ENCODE data around the gene TMTC2. TPM values are rescaled to one million over a fixed set of nuclear protein-coding genes. Genes with fewer than 3 reads are reported as not detected.
"Not testable (repeated sequence)": the region's sequence is repeated elsewhere in the genome, so short reads cannot be mapped to it uniquely, and the experiment has no call there.

TMTC2 gene
- total RNA-seq, 1 donor from 2014 or later: 3.4 TPM

DNA sequence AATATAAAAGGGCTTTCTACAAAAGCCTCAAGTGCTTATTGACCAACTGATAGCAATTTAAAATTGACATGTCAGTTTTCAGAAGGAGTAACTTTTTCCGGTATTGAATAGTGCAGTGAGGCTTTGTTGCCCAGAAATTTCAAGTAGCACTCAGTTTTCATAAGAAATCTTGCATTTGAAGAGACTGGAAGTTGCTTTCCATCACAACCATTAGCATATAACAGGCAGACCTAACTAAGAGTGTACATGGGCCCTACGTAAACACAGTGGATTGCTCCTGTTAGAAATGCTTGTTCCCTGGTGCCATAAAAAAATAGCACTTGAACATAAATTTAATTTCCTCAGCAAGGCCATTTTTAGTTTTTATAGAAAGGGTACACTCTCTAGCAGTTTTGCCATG is 117.9 kb downstream of the TMTC2 start:
- DNase-seq: no peak
- Histone ChIP-seq H3K36me3 (no peaks in the 10 kb centered on the region), H3K4me3 (no peak overlapping the region), H3K27ac (replicated peaks) (no peak overlapping the region), H3K27me3 (ENCODE audit: low read depth) (no peaks in the 10 kb centered on the region), H3K4me1 (no peaks in the 10 kb centered on the region), H3K9me3 (replicated peaks) (no peaks in the 10 kb centered on the region)
- intact Hi-C loops (cut with micrococcal nuclease): no loop called here
- TF ChIP-seq, protein P1, sequence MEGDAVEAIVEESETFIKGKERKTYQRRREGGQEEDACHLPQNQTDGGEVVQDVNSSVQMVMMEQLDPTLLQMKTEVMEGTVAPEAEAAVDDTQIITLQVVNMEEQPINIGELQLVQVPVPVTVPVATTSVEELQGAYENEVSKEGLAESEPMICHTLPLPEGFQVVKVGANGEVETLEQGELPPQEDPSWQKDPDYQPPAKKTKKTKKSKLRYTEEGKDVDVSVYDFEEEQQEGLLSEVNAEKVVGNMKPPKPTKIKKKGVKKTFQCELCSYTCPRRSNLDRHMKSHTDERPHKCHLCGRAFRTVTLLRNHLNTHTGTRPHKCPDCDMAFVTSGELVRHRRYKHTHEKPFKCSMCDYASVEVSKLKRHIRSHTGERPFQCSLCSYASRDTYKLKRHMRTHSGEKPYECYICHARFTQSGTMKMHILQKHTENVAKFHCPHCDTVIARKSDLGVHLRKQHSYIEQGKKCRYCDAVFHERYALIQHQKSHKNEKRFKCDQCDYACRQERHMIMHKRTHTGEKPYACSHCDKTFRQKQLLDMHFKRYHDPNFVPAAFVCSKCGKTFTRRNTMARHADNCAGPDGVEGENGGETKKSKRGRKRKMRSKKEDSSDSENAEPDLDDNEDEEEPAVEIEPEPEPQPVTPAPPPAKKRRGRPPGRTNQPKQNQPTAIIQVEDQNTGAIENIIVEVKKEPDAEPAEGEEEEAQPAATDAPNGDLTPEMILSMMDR (IDR thresholded peaks at IDR 0.05; ENCODE audit: borderline replicate concordance): no peak

DNA sequence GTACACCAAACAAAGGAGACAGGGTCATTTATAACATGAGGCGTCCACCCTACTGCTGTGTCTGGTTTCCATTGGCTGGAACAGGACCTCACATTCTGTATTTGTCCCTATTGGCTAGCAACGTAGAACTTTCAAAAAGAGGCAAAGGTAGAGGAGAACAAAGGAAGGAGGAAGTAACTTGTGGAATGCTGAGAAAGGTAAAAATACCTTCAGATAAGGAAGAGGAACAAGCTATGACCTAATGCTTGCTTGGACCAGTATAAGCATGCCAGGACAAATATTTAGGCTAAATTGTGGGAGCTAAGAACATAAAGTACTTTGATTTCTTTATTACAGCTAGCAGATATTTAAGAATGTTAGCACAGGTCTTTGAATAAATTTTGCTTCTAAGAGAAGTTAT is 118.3 kb downstream of the TMTC2 start:
- H3K9me3 ChIP-seq (replicated peaks); H3K36me3 ChIP-seq; intact Hi-C loops (cut with micrococcal nuclease); H3K4me3 ChIP-seq; H3K4me1 ChIP-seq; H3K27me3 ChIP-seq (ENCODE audit: low read depth); DNase-seq; H3K27ac ChIP-seq (replicated peaks): not testable (repeated sequence)

DNA sequence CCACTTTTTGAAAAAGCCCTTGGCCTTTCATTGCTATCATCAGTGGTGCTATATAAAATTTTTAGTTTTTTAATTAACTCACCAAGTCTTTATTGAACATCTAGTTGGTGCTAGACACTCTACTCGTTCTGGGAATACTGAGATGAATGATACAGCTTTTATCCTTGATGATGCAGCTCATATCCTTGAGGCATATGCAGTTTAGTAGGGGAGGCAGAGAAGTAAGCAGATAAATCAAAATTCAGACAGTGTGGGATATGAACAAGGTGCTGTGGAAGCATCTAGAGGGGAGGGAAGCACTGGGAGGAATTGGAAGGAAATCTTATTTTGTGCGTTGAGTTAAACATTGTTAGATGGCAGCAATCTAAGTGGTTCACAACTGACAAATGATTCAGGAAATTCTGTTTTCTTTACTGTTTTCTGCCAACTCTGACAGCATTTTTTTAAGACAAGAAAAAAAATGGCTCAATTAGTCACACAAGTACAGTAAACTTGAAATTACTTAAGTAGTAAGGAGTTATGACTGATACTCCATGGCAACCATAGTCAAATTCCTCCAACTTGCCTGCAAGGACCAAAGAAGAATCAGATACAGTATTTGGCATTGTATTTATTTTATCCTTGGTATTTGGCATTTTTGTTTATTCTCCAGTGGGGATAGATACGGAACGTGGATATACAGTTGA is 119.2 kb downstream of the TMTC2 start:
- TF ChIP-seq, protein P1 (IDR thresholded peaks at IDR 0.05; ENCODE audit: borderline replicate concordance): no peak
- intact Hi-C loops (cut with micrococcal nuclease): no loop called here

DNA sequence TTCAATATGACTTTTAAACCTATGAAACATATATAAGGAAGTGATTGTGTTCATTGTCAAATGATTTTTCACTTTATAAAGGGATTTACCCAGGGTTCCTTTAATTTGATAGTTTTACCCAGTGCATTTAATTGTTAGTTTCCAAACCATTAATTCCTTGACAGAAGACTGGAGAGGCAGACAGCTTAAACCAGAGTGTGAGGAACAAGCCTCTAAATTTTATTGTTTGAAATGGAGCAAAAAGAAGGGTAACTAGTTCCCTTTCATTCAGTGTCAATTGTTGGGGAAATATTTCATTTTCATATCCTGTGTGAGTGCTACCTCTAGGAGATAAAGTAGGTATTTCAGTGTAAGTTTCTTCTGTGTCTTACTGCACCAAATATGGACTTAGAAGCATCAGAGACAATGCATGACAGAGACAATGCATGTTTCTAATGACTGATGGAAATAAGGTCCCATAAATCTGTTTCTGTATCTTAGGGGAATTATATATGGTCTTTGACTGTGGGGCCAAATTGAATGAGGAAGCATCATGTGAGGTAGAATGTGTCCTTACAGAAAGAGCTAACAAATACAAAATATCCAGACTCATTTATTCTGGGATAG is 120.5 kb downstream of the TMTC2 start:
- Histone ChIP-seq H3K27me3 (ENCODE audit: low read depth) (no peaks in the 10 kb centered on the region), H3K36me3 (no peaks in the 10 kb centered on the region), H3K27ac (replicated peaks) (no peak overlapping the region), H3K9me3 (replicated peaks) (no peaks in the 10 kb centered on the region), H3K4me1 (no peaks in the 10 kb centered on the region), H3K4me3 (no peak overlapping the region)
- no peak for DNase-seq
- TF ChIP-seq, protein P1 (IDR thresholded peaks at IDR 0.05; ENCODE audit: borderline replicate concordance): no peak
- intact Hi-C loops (cut with micrococcal nuclease): no loop called here

More for the DNA sequence above, 119.2 kb downstream of the TMTC2 start:
- Histone ChIP-seq H3K4me1 (no peaks in the 10 kb centered on the region), H3K36me3 (no peaks in the 10 kb centered on the region), H3K27ac (replicated peaks) (no peak overlapping the region), H3K27me3 (ENCODE audit: low read depth) (no peaks in the 10 kb centered on the region), H3K4me3 (no peak overlapping the region), H3K9me3 (replicated peaks) (no peaks in the 10 kb centered on the region)
- no peak for DNase-seq

DNA sequence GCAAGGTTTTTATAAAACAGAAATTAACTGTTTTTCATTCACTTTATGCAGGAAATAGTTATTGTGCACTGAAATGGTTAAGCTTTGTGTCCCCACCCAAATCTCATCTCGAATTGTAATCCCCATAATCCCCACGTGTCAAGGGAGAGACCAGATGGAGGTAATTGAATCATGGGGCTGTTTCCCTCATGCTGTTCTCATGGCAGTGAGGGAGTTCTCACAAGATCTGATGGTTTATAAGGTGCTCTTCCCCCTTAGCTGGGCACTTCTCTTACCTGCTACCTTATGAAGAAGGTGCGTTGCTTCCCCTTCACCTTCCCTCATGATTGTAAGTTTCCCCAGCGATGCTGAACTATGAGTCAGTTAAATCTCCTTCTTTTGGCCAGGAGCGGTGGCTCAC is 123.9 kb downstream of the TMTC2 start:
- TF ChIP-seq, protein P1 (IDR thresholded peaks at IDR 0.05; ENCODE audit: borderline replicate concordance): no peak
- Histone ChIP-seq H3K27me3 (ENCODE audit: low read depth) (no peaks in the 10 kb centered on the region), H3K4me1 (no peaks in the 10 kb centered on the region), H3K36me3 (no peaks in the 10 kb centered on the region), H3K4me3 (no peak overlapping the region), H3K9me3 (replicated peaks) (no peaks in the 10 kb centered on the region), H3K27ac (replicated peaks) (no peak overlapping the region)
- DNase-seq: no peak
- intact Hi-C loops (cut with micrococcal nuclease): no loop called here

DNA sequence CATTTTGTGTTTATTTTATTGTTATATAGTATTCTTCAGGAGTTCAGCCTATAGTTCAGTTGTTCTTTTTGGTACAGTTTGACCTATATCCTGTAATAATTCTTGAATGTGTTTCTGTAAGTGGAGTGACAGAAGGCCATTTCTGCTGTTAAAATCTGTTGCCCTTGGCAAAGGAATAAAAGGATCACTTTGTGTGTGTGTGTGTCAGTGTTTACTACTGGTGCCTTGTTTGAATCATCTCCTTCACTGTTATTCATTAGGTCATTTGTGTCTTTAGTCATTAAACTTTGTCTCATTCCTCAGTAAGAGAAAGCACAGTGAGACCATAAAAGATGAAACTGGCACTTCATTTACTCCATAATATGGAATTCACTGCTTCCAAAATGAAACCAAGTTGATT is 130.7 kb downstream of the TMTC2 start:
- Histone ChIP-seq H3K27me3 (ENCODE audit: low read depth) (no peaks in the 10 kb centered on the region), H3K36me3 (no peaks in the 10 kb centered on the region), H3K9me3 (replicated peaks) (no peaks in the 10 kb centered on the region), H3K4me3 (no peak overlapping the region), H3K27ac (replicated peaks) (no peak overlapping the region), H3K4me1 (no peaks in the 10 kb centered on the region)
- TF ChIP-seq, protein P1 (IDR thresholded peaks at IDR 0.05; ENCODE audit: borderline replicate concordance): no peak
- intact Hi-C loops (cut with micrococcal nuclease): no loop called here
- no peak for DNase-seq

Measured in left ventricle myocardium inferior (tissue), 1 donor.